Measurements from ENCODE around the gene STH. TPM values are rescaled to one million over a fixed set of nuclear protein-coding genes. Genes with fewer than 3 reads are reported as not detected.
"Not testable (repeated sequence)": the region's sequence is repeated elsewhere in the genome, so short reads cannot be mapped to it uniquely, and the experiment has no call there.

STH gene
- total RNA-seq, 2 experiments from 2014 or later = not detected

DNA sequence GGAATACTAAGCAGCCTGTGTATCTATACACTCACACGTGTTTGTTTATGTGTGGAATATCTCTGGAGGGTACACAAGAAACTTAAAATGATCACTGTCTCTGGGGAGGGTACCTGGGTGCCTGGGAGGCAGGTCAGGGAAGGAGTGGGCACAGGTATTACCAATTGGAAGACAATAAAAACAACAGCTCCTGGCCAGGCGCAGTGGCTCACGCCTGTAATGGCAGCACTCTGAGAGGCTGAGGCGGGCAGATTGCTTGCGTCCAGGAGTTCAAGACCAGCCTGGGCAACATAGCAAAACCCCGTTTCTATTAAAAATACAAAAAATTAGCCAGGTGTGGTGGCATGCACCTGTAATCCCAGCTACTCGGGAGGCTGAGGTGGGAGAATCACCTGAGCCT is 24.3 kb downstream of the STH start:
- ATAC-seq; H3K27me3 Mint-ChIP-seq; DNase-seq; H3K36me3 Mint-ChIP-seq; H3K4me3 Mint-ChIP-seq; H3K27ac Mint-ChIP-seq; H3K9me3 Mint-ChIP-seq (ENCODE audit: low read depth): not testable (repeated sequence)
- H3K4me1 Mint-ChIP-seq = peaks cover 22% of the 10 kb centered on the region
- CTCF ChIA-PET = interaction anchor here (1.2 to 6.9 kb wide), 2 partner anchors 20 to 21 kb away, joined by 3 to 39 read pairs; no protein-coding TSS in a partner anchor

GRCh38 chr17:46023783-46024388 is 24.8 kb downstream of the STH start:
- peaks cover 22% of the 10 kb centered on the region for H3K4me1 Mint-ChIP-seq

DNA sequence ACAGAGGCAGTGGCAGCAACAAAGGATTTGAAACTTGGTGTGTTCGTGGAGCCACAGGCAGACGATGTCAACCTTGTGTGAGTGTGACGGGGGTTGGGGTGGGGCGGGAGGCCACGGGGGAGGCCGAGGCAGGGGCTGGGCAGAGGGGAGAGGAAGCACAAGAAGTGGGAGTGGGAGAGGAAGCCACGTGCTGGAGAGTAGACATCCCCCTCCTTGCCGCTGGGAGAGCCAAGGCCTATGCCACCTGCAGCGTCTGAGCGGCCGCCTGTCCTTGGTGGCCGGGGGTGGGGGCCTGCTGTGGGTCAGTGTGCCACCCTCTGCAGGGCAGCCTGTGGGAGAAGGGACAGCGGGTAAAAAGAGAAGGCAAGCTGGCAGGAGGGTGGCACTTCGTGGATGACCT is 25.5 kb downstream of the STH start:
- no peak overlapping the region for H3K27ac Mint-ChIP-seq
- peaks cover 1% of the 10 kb centered on the region for H3K36me3 Mint-ChIP-seq
- H3K9me3 Mint-ChIP-seq (ENCODE audit: low read depth) = no peaks in the 10 kb centered on the region
- CTCF ChIA-PET = interaction anchor here (6.9 kb wide), 1 partner anchor 21 kb away, joined by 39 read pairs; no protein-coding TSS in a partner anchor
- H3K4me3 Mint-ChIP-seq = no peak overlapping the region
- H3K27me3 Mint-ChIP-seq = no peaks in the 10 kb centered on the region
- DNase-seq = no peak
- ATAC-seq = no peak
- peaks cover 22% of the 10 kb centered on the region for H3K4me1 Mint-ChIP-seq

More at GRCh38 chr17:46023783-46024388, 24.8 kb downstream of the STH start:
- H3K27ac Mint-ChIP-seq = no peak overlapping the region
- ATAC-seq = no peak
- peaks cover 2% of the 10 kb centered on the region for H3K36me3 Mint-ChIP-seq
- no peak overlapping the region for H3K4me3 Mint-ChIP-seq
- no peaks in the 10 kb centered on the region for H3K9me3 Mint-ChIP-seq (ENCODE audit: low read depth)
- no peak for DNase-seq
- CTCF ChIA-PET = interaction anchor here (1.2 to 6.9 kb wide), 2 partner anchors 20 to 21 kb away, joined by 3 to 39 read pairs; no protein-coding TSS in a partner anchor
- no peaks in the 10 kb centered on the region for H3K27me3 Mint-ChIP-seq

GRCh38 chr17:46025060-46025459 is 26.0 kb downstream of the STH start:
- ATAC-seq (no peak), DNase-seq (no peak)
- Mint-ChIP-seq H3K4me1 (peaks cover 17% of the 10 kb centered on the region), H3K27ac (no peak overlapping the region), H3K36me3 (peaks cover 1% of the 10 kb centered on the region), H3K9me3 (ENCODE audit: low read depth) (no peaks in the 10 kb centered on the region), H3K27me3 (no peaks in the 10 kb centered on the region), H3K4me3 (no peak overlapping the region)
- CTCF ChIA-PET = no interaction called here

GRCh38 chr17:46025510-46026165 is 26.6 kb downstream of the STH start:
- H3K4me3 Mint-ChIP-seq = no peak overlapping the region
- ATAC-seq (no peak), DNase-seq (no peak)
- CTCF ChIA-PET = interaction anchor here (1.2 kb wide), 1 partner anchor 161 kb away, joined by 3 read pairs; no protein-coding TSS in a partner anchor
- no peaks in the 10 kb centered on the region for H3K27me3 Mint-ChIP-seq
- no peaks in the 10 kb centered on the region for H3K9me3 Mint-ChIP-seq (ENCODE audit: low read depth)
- peaks cover 11% of the 10 kb centered on the region for H3K4me1 Mint-ChIP-seq
- peak overlapping the region; percentile 3 for H3K27ac Mint-ChIP-seq
- H3K36me3 Mint-ChIP-seq = peaks cover 6% of the 10 kb centered on the region

- Mint-ChIP-seq H3K4me1 (peaks cover 7% of the 10 kb centered on the region), H3K9me3 (ENCODE audit: low read depth) (no peaks in the 10 kb centered on the region), H3K4me3 (no peak overlapping the region), H3K27me3 (no peaks in the 10 kb centered on the region), H3K27ac (no peak overlapping the region), H3K36me3 (peaks cover 10% of the 10 kb centered on the region)
- DNase-seq = no peak
- CTCF ChIA-PET = interaction anchor here (1.2 to 1.4 kb wide), 2 partner anchors 19 to 160 kb away, joined by 3 read pairs; no protein-coding TSS in a partner anchor
- ATAC-seq = no peak
Observed at GRCh38 chr17:46026166-46027047, 27.4 kb downstream of the STH start.

DNA sequence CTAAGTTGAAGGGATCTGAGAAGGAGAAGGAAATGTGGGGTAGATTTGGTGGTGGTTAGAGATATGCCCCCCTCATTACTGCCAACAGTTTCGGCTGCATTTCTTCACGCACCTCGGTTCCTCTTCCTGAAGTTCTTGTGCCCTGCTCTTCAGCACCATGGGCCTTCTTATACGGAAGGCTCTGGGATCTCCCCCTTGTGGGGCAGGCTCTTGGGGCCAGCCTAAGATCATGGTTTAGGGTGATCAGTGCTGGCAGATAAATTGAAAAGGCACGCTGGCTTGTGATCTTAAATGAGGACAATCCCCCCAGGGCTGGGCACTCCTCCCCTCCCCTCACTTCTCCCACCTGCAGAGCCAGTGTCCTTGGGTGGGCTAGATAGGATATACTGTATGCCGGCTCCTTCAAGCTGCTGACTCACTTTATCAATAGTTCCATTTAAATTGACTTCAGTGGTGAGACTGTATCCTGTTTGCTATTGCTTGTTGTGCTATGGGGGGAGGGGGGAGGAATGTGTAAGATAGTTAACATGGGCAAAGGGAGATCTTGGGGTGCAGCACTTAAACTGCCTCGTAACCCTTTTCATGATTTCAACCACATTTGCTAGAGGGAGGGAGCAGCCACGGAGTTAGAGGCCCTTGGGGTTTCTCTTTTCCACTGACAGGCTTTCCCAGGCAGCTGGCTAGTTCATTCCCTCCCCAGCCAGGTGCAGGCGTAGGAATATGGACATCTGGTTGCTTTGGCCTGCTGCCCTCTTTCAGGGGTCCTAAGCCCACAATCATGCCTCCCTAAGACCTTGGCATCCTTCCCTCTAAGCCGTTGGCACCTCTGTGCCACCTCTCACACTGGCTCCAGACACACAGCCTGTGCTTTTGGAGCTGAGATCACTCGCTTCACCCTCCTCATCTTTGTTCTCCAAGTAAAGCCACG is 28.3 kb downstream of the STH start:
- CTCF ChIA-PET = interaction anchor here (1.2 to 2.5 kb wide), 3 partner anchors 18 to 159 kb away, joined by 3 to 11 read pairs (median 3); no protein-coding TSS in a partner anchor
- H3K9me3 Mint-ChIP-seq (ENCODE audit: low read depth) = no peaks in the 10 kb centered on the region
- peak overlapping the region; percentile 53 for H3K27ac Mint-ChIP-seq
- no peaks in the 10 kb centered on the region for H3K27me3 Mint-ChIP-seq
- DNase-seq = no peak
- peaks cover 7% of the 10 kb centered on the region for H3K4me1 Mint-ChIP-seq
- H3K4me3 Mint-ChIP-seq = no peak overlapping the region
- H3K36me3 Mint-ChIP-seq = peaks cover 13% of the 10 kb centered on the region
- no peak for ATAC-seq

DNA sequence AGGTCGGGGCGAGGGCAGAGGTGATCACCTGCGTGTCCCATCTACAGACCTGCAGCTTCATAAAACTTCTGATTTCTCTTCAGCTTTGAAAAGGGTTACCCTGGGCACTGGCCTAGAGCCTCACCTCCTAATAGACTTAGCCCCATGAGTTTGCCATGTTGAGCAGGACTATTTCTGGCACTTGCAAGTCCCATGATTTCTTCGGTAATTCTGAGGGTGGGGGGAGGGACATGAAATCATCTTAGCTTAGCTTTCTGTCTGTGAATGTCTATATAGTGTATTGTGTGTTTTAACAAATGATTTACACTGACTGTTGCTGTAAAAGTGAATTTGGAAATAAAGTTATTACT is 28.9 kb downstream of the STH start:
- peaks cover 7% of the 10 kb centered on the region for H3K4me1 Mint-ChIP-seq
- CTCF ChIA-PET = interaction anchor here (2.5 kb wide), 1 partner anchor 17 kb away, joined by 11 read pairs; no protein-coding TSS in a partner anchor
- no peak for DNase-seq
- H3K4me3 Mint-ChIP-seq = no peak overlapping the region
- H3K27me3 Mint-ChIP-seq = no peaks in the 10 kb centered on the region
- ATAC-seq = no peak
- peaks cover 18% of the 10 kb centered on the region for H3K36me3 Mint-ChIP-seq
- peak overlapping the region; percentile 53 for H3K27ac Mint-ChIP-seq
- H3K9me3 Mint-ChIP-seq (ENCODE audit: low read depth) = no peaks in the 10 kb centered on the region

DNA sequence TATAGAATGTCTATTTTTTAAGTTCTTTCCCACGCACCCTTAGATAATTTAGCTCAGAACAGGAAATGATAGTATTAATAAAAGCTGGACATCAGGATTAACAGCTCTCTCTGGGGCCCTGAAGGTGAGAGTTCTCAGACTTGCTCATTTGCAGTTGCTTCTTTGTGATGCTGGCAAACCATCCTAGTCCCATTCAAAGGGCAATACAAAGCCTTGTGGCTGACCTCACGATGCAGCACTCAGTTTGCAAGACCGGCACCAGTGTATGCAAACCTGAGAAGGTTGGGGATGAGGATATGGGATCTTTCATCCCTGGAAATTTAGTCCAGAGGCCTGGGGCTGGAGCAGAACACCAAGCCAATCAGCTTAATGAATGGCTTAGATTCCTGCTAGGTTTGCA is 29.3 kb downstream of the STH start:
- Mint-ChIP-seq H3K27ac (no peak overlapping the region), H3K36me3 (peaks cover 22% of the 10 kb centered on the region), H3K4me3 (no peak overlapping the region), H3K4me1 (peaks cover 7% of the 10 kb centered on the region), H3K27me3 (no peaks in the 10 kb centered on the region), H3K9me3 (ENCODE audit: low read depth) (no peaks in the 10 kb centered on the region)
- no peak for DNase-seq
- CTCF ChIA-PET = interaction anchor here (2.5 kb wide), 1 partner anchor 17 kb away, joined by 11 read pairs; no protein-coding TSS in a partner anchor
- ATAC-seq = no peak

GRCh38 chr17:46028981-46029565 is 30.0 kb downstream of the STH start:
- ATAC-seq (no peak), DNase-seq (no peak)
- H3K9me3 Mint-ChIP-seq (ENCODE audit: low read depth) = no peaks in the 10 kb centered on the region
- no peak overlapping the region for H3K4me3 Mint-ChIP-seq
- H3K27me3 Mint-ChIP-seq = no peaks in the 10 kb centered on the region
- H3K27ac Mint-ChIP-seq = no peak overlapping the region
- CTCF ChIA-PET = interaction anchor here (1.4 to 2.5 kb wide), 2 partner anchors 16 to 28 kb away, joined by 3 to 11 read pairs; no protein-coding TSS in a partner anchor
- peaks cover 26% of the 10 kb centered on the region for H3K36me3 Mint-ChIP-seq
- peaks cover 7% of the 10 kb centered on the region for H3K4me1 Mint-ChIP-seq

DNA sequence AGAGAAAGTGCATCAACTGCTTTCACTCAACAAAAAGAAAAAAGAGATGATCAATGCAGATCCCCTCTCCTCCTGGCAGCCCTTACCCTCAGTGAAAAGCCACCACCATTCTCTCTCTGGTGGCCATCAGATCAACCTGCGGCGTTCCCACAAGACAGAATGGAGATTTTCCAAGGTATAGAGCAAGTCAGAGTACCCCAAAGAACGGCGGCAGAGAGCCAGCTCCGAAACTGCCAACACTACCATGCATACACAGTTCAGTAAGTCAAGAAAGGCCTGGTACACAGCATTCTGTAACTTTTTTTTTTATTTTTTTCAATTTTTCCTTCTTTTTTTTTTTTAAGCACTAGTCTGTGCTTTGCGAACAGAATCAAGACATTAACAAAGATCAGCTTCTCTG is 30.6 kb downstream of the STH start:
- peaks cover 7% of the 10 kb centered on the region for H3K4me1 Mint-ChIP-seq
- no peak for DNase-seq
- H3K36me3 Mint-ChIP-seq = peaks cover 27% of the 10 kb centered on the region
- ATAC-seq = no peak
- CTCF ChIA-PET = interaction anchor here (1.4 to 2.5 kb wide), 2 partner anchors 15 to 27 kb away, joined by 3 to 11 read pairs; no protein-coding TSS in a partner anchor
- no peaks in the 10 kb centered on the region for H3K9me3 Mint-ChIP-seq (ENCODE audit: low read depth)
- no peak overlapping the region for H3K27ac Mint-ChIP-seq
- no peaks in the 10 kb centered on the region for H3K27me3 Mint-ChIP-seq
- H3K4me3 Mint-ChIP-seq = no peak overlapping the region

DNA sequence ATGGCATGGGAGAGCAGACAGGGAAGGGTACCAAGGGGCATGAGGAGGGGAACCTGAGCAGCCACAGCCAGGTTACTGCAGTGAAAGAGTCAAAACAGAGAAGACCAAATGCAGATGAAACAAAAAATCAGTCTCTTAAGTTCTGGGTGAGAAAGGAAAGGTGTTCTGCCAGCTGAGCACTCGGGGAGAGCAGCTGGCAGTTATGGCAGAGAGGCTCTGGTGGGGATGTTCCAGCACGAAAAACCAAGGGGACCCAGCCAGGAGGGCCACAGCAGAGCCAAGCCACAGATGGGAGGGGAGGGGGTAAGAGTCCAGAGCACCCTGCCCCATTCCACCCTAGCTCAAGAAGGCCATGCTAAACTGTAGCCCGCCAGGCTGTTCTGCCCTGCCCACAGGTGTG is 31.7 kb downstream of the STH start:
- peaks cover 27% of the 10 kb centered on the region for H3K36me3 Mint-ChIP-seq
- ATAC-seq = no peak

More for the DNA sequence above, 31.7 kb downstream of the STH start:
- CTCF ChIA-PET = no interaction called here
- Mint-ChIP-seq H3K9me3 (ENCODE audit: low read depth) (no peaks in the 10 kb centered on the region), H3K27me3 (no peaks in the 10 kb centered on the region), H3K27ac (no peak overlapping the region), H3K4me3 (no peak overlapping the region), H3K4me1 (peaks cover 16% of the 10 kb centered on the region)
- no peak for DNase-seq
